HepG2 (cell line): ENCODE results near the gene ESR1. TPM values are rescaled to one million over a fixed set of nuclear protein-coding genes. Genes with fewer than 3 reads are reported as not detected.

ENCODE experiments used
- AHR ChIP-seq: IDR thresholded peaks from 2 replicates; pipeline ENCODE4 v1.6.1; 2018; ENCODE audit warnings: missing genetic modification reagents, missing compliant biosample characterization
- ATF7 ChIP-seq, 2 experiments: fragments of 450-650 bp in 1 of 2; sonication (generic) in 1 of 2; formaldehyde crosslinking in 1 of 2; IDR thresholded peaks; 2 replicates each; pipeline versions ENCODE4 v1.4.0 to v1.6.1; 2016 to 2020; ENCODE audit warnings: antibody characterized with exemption in 1 of 2, mild to moderate bottlenecking in 1 of 2, missing genetic modification reagents in 1 of 2
- BHLHE40 ChIP-seq: IDR thresholded peaks from 2 replicates; pipeline ENCODE4 v1.6.1; 2011; ENCODE audit warnings: low read length, improper control_type of control experiment
- DPF2 ChIP-seq: sonication (generic); formaldehyde crosslinking; IDR thresholded peaks from 2 replicates; pipeline ENCODE4 v1.4.0; 2020; ENCODE audit warnings: mild to moderate bottlenecking, low read depth, missing genetic modification reagents, borderline replicate concordance
- EP300 ChIP-seq, 3 experiments: sonication (generic) in 1 of 3; formaldehyde crosslinking in 1 of 3; IDR thresholded peaks; 2 replicates each; pipeline versions ENCODE4 v1.5.1 to v1.6.1; 2011 to 2020; ENCODE audit warnings: low read depth in 2 of 3, low read length in 2 of 3, borderline replicate concordance in 1 of 3, improper control_type of control experiment in 1 of 3, mild to moderate bottlenecking in 1 of 3, missing genetic modification reagents in 1 of 3, moderate library complexity in 1 of 3
- GLI4 ChIP-seq: sonication (generic); formaldehyde crosslinking; IDR thresholded peaks from 2 replicates; pipeline ENCODE4 v1.5.1; 2020; ENCODE audit warnings: missing genetic modification reagents, mild to moderate bottlenecking, moderate library complexity, borderline replicate concordance
- HDAC6 ChIP-seq: fragments of 200-600 bp; sonication (generic); IDR thresholded peaks from 2 replicates; pipeline ENCODE4 v1.7.0; 2017; ENCODE audit warnings: mild to moderate bottlenecking, antibody characterized with exemption, low read length, low read depth
- HOMEZ ChIP-seq: IDR thresholded peaks from 2 replicates; pipeline ENCODE4 v1.6.1; 2016; ENCODE audit warnings: low read depth
- IKZF5 ChIP-seq: IDR thresholded peaks from 2 replicates; pipeline ENCODE4 v1.6.1; 2018; ENCODE audit warnings: missing genetic modification reagents, mild to moderate bottlenecking, missing compliant biosample characterization
- JUN ChIP-seq: sonication (generic); formaldehyde crosslinking; IDR thresholded peaks from 2 replicates; pipeline ENCODE4 v1.4.0; 2020; ENCODE audit warnings: mild to moderate bottlenecking, missing genetic modification reagents
- KAT7 ChIP-seq: IDR thresholded peaks from 2 replicates; pipeline ENCODE4 v1.6.1; 2018; ENCODE audit warnings: borderline replicate concordance, missing compliant biosample characterization
- MYC ChIP-seq: sonication (generic); formaldehyde crosslinking; IDR thresholded peaks from 2 replicates; pipeline ENCODE4 v1.9.0; 2021; ENCODE audit warnings: missing genetic modification reagents, borderline replicate concordance
- NFYB ChIP-seq: sonication (generic); formaldehyde crosslinking; IDR thresholded peaks from 2 replicates; pipeline ENCODE4 v1.4.0; 2020; ENCODE audit warnings: missing genetic modification reagents
- RARA ChIP-seq: IDR thresholded peaks from 2 replicates; pipeline ENCODE4 v1.6.1; 2016; ENCODE audit warnings: missing genetic modification reagents, missing compliant biosample characterization
- SALL2 ChIP-seq: sonication (generic); formaldehyde crosslinking; IDR thresholded peaks from 2 replicates; pipeline ENCODE4 v1.8.1; 2023; ENCODE audit warnings: mild to moderate bottlenecking, missing genetic modification reagents, inconsistent platforms
- SNAPC5 ChIP-seq: sonication (generic); formaldehyde crosslinking; IDR thresholded peaks from 2 replicates; pipeline ENCODE4 v1.8.1; 2023; ENCODE audit warnings: mild to moderate bottlenecking, missing genetic modification reagents, borderline replicate concordance
- TFDP2 ChIP-seq: sonication (generic); formaldehyde crosslinking; IDR thresholded peaks from 2 replicates; pipeline ENCODE4 v1.4.0; 2020; ENCODE audit warnings: missing genetic modification reagents
- THAP11 ChIP-seq: IDR thresholded peaks from 2 replicates; pipeline ENCODE4 v1.6.1; 2016; ENCODE audit warnings: missing biosample characterization, missing genetic modification reagents
- TOE1 ChIP-seq: sonication (generic); formaldehyde crosslinking; IDR thresholded peaks from 2 replicates; pipeline ENCODE4 v1.4.0; 2020; ENCODE audit warnings: mild to moderate bottlenecking, missing genetic modification reagents
- ZC3H13 ChIP-seq: sonication (generic); formaldehyde crosslinking; IDR thresholded peaks from 2 replicates; pipeline ENCODE4 v1.8.1; 2023; ENCODE audit warnings: mild to moderate bottlenecking, missing genetic modification reagents, moderate library complexity
- ZFP37 ChIP-seq: sonication (generic); formaldehyde crosslinking; IDR thresholded peaks from 2 replicates; pipeline ENCODE4 v1.4.0; 2020; ENCODE audit warnings: missing genetic modification reagents, borderline replicate concordance
- ZFX ChIP-seq: sonication (generic); formaldehyde crosslinking; IDR thresholded peaks from 2 replicates; pipeline ENCODE4 v1.4.0; 2020; ENCODE audit warnings: mild to moderate bottlenecking, low read depth, missing genetic modification reagents, moderate library complexity
- ZNF460 ChIP-seq: sonication (generic); formaldehyde crosslinking; IDR thresholded peaks from 2 replicates; pipeline ENCODE4 v1.5.1; 2020; ENCODE audit warnings: missing genetic modification reagents, mild to moderate bottlenecking, borderline replicate concordance
- ZNF775 ChIP-seq: sonication (generic); formaldehyde crosslinking; IDR thresholded peaks from 2 replicates; pipeline ENCODE4 v1.4.0; 2020; ENCODE audit warnings: missing genetic modification reagents, mild to moderate bottlenecking, moderate library complexity, borderline replicate concordance
- polyA plus RNA-seq, 8 experiments: library from polyadenylated mRNA; depleted of rRNA in 3 of 8; stranded (reverse) in 7 of 8; unstranded in 1 of 8; fragments of >200 nt; fragmentation: Illumina TruSeq in 4 of 8; extraction: Trizol in 4 of 8; gene quantifications; 2 replicates each; pipeline versions ENCODE4 v1.2.1 to v1.2.3, GENCODE V29; 2011 to 2016; ENCODE audit warnings: low read depth in 4 of 8, missing spikeins in 1 of 8, mixed read lengths in 1 of 8; ENCODE audit not compliant: insufficient read depth in 1 of 8
- total RNA-seq, 5 experiments: library from RNA; depleted of rRNA; stranded (reverse); fragments of >200 nt; fragmentation: Illumina TruSeq; extraction: Trizol; gene quantifications; 2 replicates each; pipeline ENCODE4 v1.2.3, GENCODE V29; 2016; ENCODE audit warnings: low read depth in 1 of 5

ESR1 gene
- total and polyA plus RNA-seq, 2 of the 13 experiments (the other 11 are each of a cell fraction or from before 2014, with no cell fraction given): not detected

GRCh38 chr6:152170702-152171667 lies 363.5 kb downstream of the ESR1 start (continued):
- peak; percentile 80; the same call in 1 of the 2 replicates for TF ChIP-seq IKZF5
- TF ChIP-seq HDAC6: no peak
- peak in 1 of 2 experiments; percentile 76; a peak in 2 of 4 replicates for TF ChIP-seq EP300 (IDR thresholded peaks at IDR 0.05; ENCODE audit: low read depth in 2 of 2, low read length in 2 of 2)
- peak; percentile 69; the same call in 1 of the 2 replicates for TF ChIP-seq EP300 (CRISPR knock-in tag; IDR thresholded peaks at IDR 0.05; ENCODE audit: borderline replicate concordance)
- TF ChIP-seq ZC3H13 (CRISPR knock-in tag): peak; percentile 30; the same call in 1 of the 2 replicates
- TF ChIP-seq RARA (CRISPR knock-in tag): peak; percentile 51
- peak; percentile 20; the same call in 1 of the 2 replicates for TF ChIP-seq SNAPC5 (CRISPR knock-in tag)
- no peak for TF ChIP-seq ATF7 (IDR thresholded peaks at IDR 0.05)
- no peak for TF ChIP-seq ATF7 (CRISPR knock-in tag; IDR thresholded peaks at IDR 0.05)
- peak; percentile 90 for TF ChIP-seq ZNF775
- TF ChIP-seq JUN: no peak
- no peak for TF ChIP-seq BHLHE40
- peak; percentile 63 for TF ChIP-seq ZFX (CRISPR knock-in tag)
- peak; percentile 46; the same call in 1 of the 2 replicates for TF ChIP-seq TOE1 (CRISPR knock-in tag)
- TF ChIP-seq HOMEZ (CRISPR knock-in tag): peak; percentile 97
- no peak for TF ChIP-seq MYC (CRISPR knock-in tag)
- no peak; the same call in 1 of the 2 replicates for TF ChIP-seq ZNF460
- TF ChIP-seq ZFP37 (CRISPR knock-in tag): no peak
- TF ChIP-seq SALL2 (CRISPR knock-in tag): 0 out of 2 replicates have a peak, but pooled peaks have one; percentile 40
- TF ChIP-seq KAT7 (CRISPR knock-in tag): no peak; the same call in 1 of the 2 replicates
- TF ChIP-seq AHR (CRISPR knock-in tag): no peak
- TF ChIP-seq DPF2: peak; percentile 55; the same call in 1 of the 2 replicates
- TF ChIP-seq THAP11 (CRISPR knock-in tag): peak; percentile 30
- 0 out of 2 replicates have a peak, but pooled peaks have one; percentile 23 for TF ChIP-seq GLI4 (CRISPR knock-in tag)
- TF ChIP-seq TFDP2 (CRISPR knock-in tag): peak; percentile 52; the same call in 1 of the 2 replicates
- TF ChIP-seq NFYB (CRISPR knock-in tag): peak; percentile 50; the same call in 1 of the 2 replicates
